ENCODE measurements around the gene SEPTIN3. TPM values are rescaled to one million over a fixed set of nuclear protein-coding genes. Genes with fewer than 3 reads are reported as not detected.
A peak's percentile ranks its signal among the peaks of the same experiment; 100 is the strongest.

SEPTIN3 gene
- total RNA-seq, 1 donor from 2014 or later = 0.06 TPM

GRCh38 chr22:41998361-41999261 lies 29.4 kb downstream of the SEPTIN3 start, which contains the start of gene WBP2NL:
WBP2NL (plus strand) TSS chr22:41998788; CDS start chr22:41998819, 31 bp downstream.
- DNase-seq (ENCODE audit: low read depth) = peak; percentile 10
- H3K4me3 ChIP-seq (ENCODE audit: low read depth, low read length) = peak within 1 kb of the TSS; percentile 64
- no peak for TF ChIP-seq CTCF (conservative IDR thresholded peaks at IDR 0.05; ENCODE audit: low read depth, low read length)

- DNase-seq (ENCODE audit: low read depth) = no peak
- no peak overlapping the region for H3K4me3 ChIP-seq (ENCODE audit: low read depth, low read length)
- no peak for TF ChIP-seq CTCF (conservative IDR thresholded peaks at IDR 0.05; ENCODE audit: low read depth, low read length)
Measured at GRCh38 chr22:42000466-42000865, 31.2 kb downstream of the SEPTIN3 start.

- no peak overlapping the region for H3K4me3 ChIP-seq (ENCODE audit: low read depth, low read length)
- DNase-seq (ENCODE audit: low read depth) = no peak
- TF ChIP-seq CTCF (conservative IDR thresholded peaks at IDR 0.05; ENCODE audit: low read depth, low read length) = no peak
Measured at GRCh38 chr22:42001121-42001520, 31.9 kb downstream of the SEPTIN3 start.

- no peak for DNase-seq (ENCODE audit: low read depth)
- H3K4me3 ChIP-seq (ENCODE audit: low read depth, low read length) = no peak overlapping the region
- TF ChIP-seq CTCF (conservative IDR thresholded peaks at IDR 0.05; ENCODE audit: low read depth, low read length) = no peak
Measured at GRCh38 chr22:42001706-42002105, 32.5 kb downstream of the SEPTIN3 start.

GRCh38 chr22:42007922-42008321 lies 38.7 kb downstream of the SEPTIN3 start:
- no peak overlapping the region for H3K4me3 ChIP-seq (ENCODE audit: low read depth, low read length)
- no peak for TF ChIP-seq CTCF (conservative IDR thresholded peaks at IDR 0.05; ENCODE audit: low read depth, low read length)
- DNase-seq (ENCODE audit: low read depth) = no peak

GRCh38 chr22:42010778-42011177 lies 41.5 kb downstream of the SEPTIN3 start:
- TF ChIP-seq CTCF (conservative IDR thresholded peaks at IDR 0.05; ENCODE audit: low read depth, low read length) = no peak
- H3K4me3 ChIP-seq (ENCODE audit: low read depth, low read length) = no peak overlapping the region
- no peak for DNase-seq (ENCODE audit: low read depth)

- no peak overlapping the region for H3K4me3 ChIP-seq (ENCODE audit: low read depth, low read length)
- no peak for TF ChIP-seq CTCF (conservative IDR thresholded peaks at IDR 0.05; ENCODE audit: low read depth, low read length)
- DNase-seq (ENCODE audit: low read depth) = no peak
Measured at GRCh38 chr22:42013385-42013784, 44.1 kb downstream of the SEPTIN3 start.
